ENCODE data around the gene LRRC71.
A peak's percentile ranks its signal among the peaks of the same experiment; 100 is the strongest.
"Not testable (repeated sequence)": the region's sequence is repeated elsewhere in the genome, so short reads cannot be mapped to it uniquely, and the experiment has no call there.

Gene LRRC71

GRCh38 chr1:156905176-156905575 lies 15.3 kb upstream of the LRRC71 start:
- no peak for DNase-seq (ENCODE audit: low read depth in 2 of 2)

GRCh38 chr1:156905651-156906050 lies 14.8 kb upstream of the LRRC71 start:
- no peak for DNase-seq (ENCODE audit: low read depth in 2 of 2)

- DNase-seq (ENCODE audit: low read depth in 2 of 2): no peak
These were observed 14.1 kb upstream of the LRRC71 start for GRCh38 chr1:156906206-156906906.

- DNase-seq (ENCODE audit: low read depth in 2 of 2): no peak
These were observed 11.9 kb upstream of the LRRC71 start for GRCh38 chr1:156908541-156908940.

GRCh38 chr1:156908955-156909354 lies 11.5 kb upstream of the LRRC71 start:
- DNase-seq (ENCODE audit: low read depth in 2 of 2): no peak

GRCh38 chr1:156909671-156910070 lies 10.8 kb upstream of the LRRC71 start:
- no peak for DNase-seq (ENCODE audit: low read depth in 2 of 2)

- peak; percentile 49 to 62 for DNase-seq (ENCODE audit: low read depth in 2 of 2)
These were observed 10.1 kb upstream of the LRRC71 start for GRCh38 chr1:156910309-156910782.

GRCh38 chr1:156911577-156912298 lies 8.7 kb upstream of the LRRC71 start:
- DNase-seq (ENCODE audit: low read depth in 2 of 2): no peak

GRCh38 chr1:156912310-156912709 lies 8.1 kb upstream of the LRRC71 start:
- DNase-seq (ENCODE audit: low read depth in 2 of 2): no peak

- DNase-seq (ENCODE audit: low read depth in 2 of 2): no peak
These were observed 7.3 kb upstream of the LRRC71 start for GRCh38 chr1:156912861-156913808.

- no peak for DNase-seq (ENCODE audit: low read depth in 2 of 2)
These were observed 6.5 kb upstream of the LRRC71 start for GRCh38 chr1:156913809-156914387.

- no peak for DNase-seq (ENCODE audit: low read depth in 2 of 2)
These were observed 6.0 kb upstream of the LRRC71 start for GRCh38 chr1:156914440-156914856.

- DNase-seq (ENCODE audit: low read depth in 2 of 2): no peak
These were observed 659 bp downstream of the LRRC71 start for GRCh38 chr1:156921053-156921529.

GRCh38 chr1:156922986-156923669 lies 2.7 kb downstream of the LRRC71 start:
- no peak for DNase-seq (ENCODE audit: low read depth in 2 of 2)

GRCh38 chr1:156923670-156924477 lies 3.4 kb downstream of the LRRC71 start:
- DNase-seq (ENCODE audit: low read depth in 2 of 2): no peak

- DNase-seq (ENCODE audit: low read depth in 2 of 2): no peak
These were observed 4.2 kb downstream of the LRRC71 start for GRCh38 chr1:156924478-156925153.

- no peak for DNase-seq (ENCODE audit: low read depth in 2 of 2)
These were observed 5.0 kb downstream of the LRRC71 start for GRCh38 chr1:156925154-156926010.

- DNase-seq (ENCODE audit: low read depth in 2 of 2): peak; percentile 35 to 44
These were observed 5.7 kb downstream of the LRRC71 start for GRCh38 chr1:156926175-156926574.

- DNase-seq (ENCODE audit: low read depth in 2 of 2): not testable (repeated sequence)
These were observed 6.3 kb downstream of the LRRC71 start for GRCh38 chr1:156926695-156927094.
